HS-27A (cell line): ENCODE measurements around the gene RXRA.

Source experiments
- DNase-seq: peaks from one replicate; pipeline ENCODE4 v3.0.0-alpha.2; 2012; ENCODE audit warnings: low read depth, missing footprints

RXRA gene

GRCh38 chr9:134355561-134356279, 29.5 kb downstream of the RXRA start:
- no peak for DNase-seq

DNA sequence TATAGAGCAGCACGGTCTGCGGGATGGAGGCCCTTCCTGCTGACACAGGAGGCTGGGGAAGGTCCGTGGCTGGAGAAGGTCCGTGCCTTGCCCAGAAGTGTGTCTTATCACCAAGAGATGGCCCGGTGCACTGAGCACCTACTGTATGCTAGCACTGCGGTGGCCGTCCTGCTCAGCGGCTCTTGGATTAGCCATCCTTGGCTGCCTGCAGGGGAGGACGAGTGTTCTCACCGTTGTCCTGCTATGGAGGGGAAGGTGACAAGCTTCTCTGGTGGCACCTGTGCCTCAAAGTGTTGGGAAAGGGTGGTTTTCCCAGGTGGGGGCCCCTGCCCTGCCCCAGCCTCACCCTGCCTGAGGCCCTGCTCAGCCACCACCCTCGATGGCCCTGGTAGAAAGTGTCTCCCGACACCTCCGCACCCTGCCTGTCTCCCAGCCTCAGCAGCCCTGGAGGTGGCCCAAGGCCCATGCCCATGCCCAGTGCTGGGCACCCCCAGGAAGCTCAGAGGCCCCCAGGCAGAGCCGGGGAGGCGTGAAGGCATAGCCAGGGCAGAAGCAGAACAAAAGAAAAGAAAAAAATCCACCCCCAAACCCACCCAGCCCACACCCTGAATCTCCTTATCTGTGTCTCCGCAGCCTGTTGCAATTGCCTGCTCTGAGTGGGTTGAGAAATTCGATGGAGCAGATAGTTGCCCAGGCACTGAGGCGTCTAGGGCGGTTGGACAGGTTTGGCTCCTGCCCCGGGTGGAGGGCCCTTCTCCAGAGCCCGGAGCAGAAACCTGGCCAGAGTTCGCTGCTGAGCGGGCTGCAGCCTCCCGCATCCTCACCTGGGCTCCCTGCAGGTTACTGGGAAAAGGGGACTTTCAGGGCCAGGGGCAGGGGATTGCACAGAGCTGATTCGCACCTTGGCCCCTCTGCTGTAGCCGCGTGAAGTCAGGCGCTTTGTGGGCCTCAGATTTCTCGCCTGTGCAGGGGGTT, 30.5 kb downstream of the RXRA start:
- DNase-seq, result no peak

DNA sequence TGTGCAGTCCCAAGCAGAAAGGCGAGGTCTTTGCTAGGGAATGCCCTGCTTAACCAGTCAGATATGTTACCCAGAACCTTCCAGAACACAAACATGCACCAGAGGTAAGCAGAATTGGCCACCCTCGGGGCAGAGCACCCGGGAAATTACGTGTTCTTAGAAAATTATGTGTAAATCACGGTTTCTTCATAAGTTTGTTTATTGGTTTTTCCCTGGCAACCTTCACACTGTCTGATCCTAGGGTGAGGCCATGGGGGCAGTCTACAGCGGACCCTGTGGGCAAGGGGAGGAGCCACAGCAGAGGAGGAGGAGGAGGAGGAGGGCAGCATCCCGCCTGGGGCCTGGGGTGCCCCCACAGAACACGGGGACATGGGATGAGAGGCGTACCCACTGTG, 31.4 kb downstream of the RXRA start:
- no peak for DNase-seq

- no peak for DNase-seq
Measured at GRCh38 chr9:134358026-134358661, 31.9 kb downstream of the RXRA start.

- no peak for DNase-seq
Measured at GRCh38 chr9:134358662-134359319, 32.5 kb downstream of the RXRA start.

GRCh38 chr9:134359493-134360179, 33.4 kb downstream of the RXRA start:
- no peak for DNase-seq

GRCh38 chr9:134360180-134360759, 34.0 kb downstream of the RXRA start:
- DNase-seq, result no peak

- DNase-seq, result no peak
Measured at GRCh38 chr9:134360897-134361296, 34.6 kb downstream of the RXRA start.

GRCh38 chr9:134361426-134361825, 35.2 kb downstream of the RXRA start:
- no peak for DNase-seq

DNA sequence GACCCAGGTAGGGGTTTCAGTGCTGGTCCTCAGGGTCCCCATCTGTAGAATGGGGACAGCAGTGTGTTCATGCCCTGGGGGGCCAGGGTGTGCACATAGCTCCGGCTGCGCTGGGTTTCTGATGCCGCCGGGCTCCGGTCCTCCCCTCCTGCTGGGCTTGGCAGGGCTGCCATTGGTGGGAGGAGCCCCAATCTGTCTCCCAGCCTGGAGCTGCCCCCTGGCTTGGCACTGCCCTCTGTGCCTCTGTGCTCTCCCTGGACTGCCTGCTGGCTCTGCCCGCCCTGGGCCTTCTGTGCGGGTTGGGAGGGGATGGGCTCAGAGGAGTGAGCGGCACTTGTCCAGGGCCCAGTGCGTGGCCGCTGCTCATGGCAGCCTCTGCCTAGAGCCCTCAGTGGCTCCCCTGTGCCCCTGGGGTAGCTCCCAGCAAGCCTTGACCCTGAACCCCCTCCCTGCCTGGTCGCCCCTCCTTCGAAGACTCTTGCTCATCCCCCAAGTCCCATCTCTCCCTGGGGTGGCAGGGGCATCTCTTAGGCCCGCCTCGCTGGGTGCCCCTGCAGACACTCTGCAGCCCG, 35.7 kb downstream of the RXRA start:
- DNase-seq, result no peak

- no peak for DNase-seq
Measured at GRCh38 chr9:134363450-134363849, 37.2 kb downstream of the RXRA start.

DNA sequence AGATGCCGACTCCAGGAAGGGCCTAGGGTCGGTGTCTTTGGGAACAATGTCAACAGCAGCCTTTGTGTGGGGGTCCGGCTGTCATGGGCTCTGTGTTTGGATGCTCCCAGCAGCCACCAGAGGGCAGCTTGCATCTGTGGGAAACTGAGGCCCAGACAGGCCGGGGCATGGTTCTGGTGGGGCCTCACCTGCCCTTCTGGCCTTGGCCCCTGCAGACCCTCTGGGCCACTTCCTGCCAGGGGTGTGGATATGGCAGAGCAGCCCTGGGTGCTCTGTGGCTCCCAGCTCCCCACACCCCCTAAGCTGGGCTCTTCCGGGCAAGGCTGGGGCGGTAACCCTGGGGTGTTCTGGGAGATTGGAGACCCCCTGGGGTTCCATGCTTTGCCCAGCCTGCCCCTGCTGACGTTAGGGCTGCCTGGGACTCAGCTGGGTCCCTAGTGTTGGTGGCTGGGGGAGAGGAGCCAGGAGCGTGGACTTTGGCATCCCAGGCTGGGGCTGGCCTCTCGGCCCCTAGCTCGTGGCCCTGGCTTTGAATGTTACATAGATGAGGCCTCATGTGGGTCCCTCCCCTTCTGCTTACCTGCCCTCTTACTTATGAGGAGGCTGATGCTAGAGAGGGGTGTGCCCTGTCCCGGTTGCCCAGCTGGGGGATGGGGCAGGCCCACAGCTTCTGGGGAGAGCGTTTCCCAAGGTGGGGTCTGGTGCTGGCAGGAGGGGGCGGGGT, 38.3 kb downstream of the RXRA start:
- no peak for DNase-seq

- DNase-seq, result no peak
Measured at GRCh38 chr9:134365115-134365596, 38.9 kb downstream of the RXRA start.

GRCh38 chr9:134365791-134366222, 39.6 kb downstream of the RXRA start:
- DNase-seq, result no peak

DNA sequence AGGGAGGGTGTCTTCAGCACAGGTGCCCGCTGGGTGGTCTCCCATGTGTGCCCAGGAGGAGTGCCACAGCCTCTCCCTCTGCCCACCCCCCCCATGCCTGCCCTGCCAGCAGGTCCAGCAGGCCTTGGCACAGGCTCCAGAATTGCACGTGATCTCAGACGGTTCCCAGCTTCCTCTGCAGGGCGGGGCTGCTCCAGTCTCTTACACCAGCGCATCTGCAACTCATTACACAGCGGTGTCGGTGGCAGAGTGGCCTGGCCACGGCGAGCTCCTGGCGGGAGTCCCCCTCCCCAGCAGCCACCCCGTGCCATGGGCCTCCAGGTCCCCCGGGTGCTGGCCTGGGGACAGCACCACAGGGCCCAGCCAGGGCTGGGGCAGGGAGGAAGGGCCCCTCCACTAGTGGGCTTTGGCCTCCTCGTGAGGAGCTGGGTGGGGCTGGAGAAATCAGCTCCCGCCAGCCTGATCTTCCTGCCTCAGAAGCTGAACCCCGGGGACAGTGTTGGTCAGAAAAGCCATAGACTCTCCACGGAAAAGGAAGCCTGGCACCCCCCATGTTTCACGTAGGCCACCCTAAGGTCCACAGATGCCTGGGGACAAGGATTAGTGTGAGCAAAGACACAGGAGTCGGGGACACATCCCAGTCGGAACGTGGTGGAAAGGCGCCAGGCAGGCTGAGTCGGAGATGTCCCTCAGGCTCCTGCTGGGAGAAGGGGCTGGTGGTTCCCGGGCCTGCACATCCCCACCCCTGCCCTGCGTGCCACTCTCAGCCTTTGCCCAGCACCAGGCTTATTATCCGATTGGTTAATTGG, 40.2 kb downstream of the RXRA start:
- DNase-seq, result peak; percentile 35

DNA sequence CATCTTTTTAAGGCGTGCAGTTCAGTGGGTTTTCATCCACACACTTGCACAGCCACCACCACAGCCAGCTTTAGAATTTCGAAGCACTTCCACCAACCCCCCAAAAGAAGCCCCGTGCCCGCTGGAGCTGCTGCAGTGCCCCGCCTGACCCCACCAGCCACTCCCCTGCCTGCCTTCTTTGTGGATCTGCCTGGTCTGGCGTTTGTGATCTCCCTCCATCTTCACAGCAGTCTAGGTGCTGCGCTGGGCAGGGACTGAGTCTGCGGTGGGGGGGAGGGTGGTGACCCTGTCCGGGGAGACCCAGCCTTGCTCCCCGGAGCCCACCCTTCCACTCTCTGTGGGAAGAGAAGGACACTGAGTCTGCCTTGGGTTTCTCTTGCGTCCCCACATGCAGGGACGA, 40.8 kb downstream of the RXRA start:
- DNase-seq, result no peak

DNA sequence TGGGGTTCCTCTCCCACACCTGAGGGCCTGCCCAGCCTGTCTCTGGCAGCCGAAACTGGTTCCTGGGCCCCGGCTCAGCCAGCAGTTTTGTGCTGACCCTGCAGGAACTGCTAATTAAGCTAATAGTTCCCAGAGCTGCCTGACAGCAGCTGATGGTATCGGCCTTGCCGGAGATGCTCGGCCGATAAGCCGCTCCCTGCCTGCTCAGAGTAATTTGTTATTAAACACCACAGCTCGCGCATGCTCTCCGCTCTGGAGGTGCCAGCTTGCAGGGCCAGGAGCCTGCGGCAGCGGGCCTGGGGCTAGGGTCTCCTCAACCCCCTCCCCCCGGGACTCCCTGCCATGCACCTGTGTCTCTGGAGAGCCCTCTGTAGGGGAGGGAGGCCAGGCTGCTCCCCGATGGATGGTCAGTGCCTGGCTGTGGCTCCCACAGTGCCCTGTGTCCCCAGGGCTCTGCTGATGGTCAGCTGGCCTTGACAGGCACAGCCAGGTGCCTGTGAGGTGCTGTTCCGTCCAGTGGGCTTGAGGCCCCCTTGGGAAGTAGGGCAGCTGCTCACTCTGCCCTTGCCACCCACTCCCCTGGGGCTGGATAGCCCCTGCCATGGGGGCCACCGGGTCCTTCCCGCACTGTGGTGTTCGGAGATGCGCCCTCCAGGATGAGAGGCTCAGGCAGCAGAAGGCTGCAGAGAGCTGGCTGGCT, 41.7 kb downstream of the RXRA start:
- DNase-seq, result no peak

- no peak for DNase-seq
Measured at GRCh38 chr9:134368571-134368970, 42.3 kb downstream of the RXRA start.
